WTC11 (cell line): ENCODE data around the gene MFAP3L. TPM values are rescaled to one million over a fixed set of nuclear protein-coding genes. Genes with fewer than 3 reads are reported as not detected.
A peak's percentile ranks its signal among the peaks of the same experiment; 100 is the strongest.

Experiments used
- ATAC-seq: fragments of 200-7000 bp; cut with Tn5 transposase; 2 replicates; pipeline ENCODE4 v1.10.0; 2021; ENCODE audit warnings: mild to moderate bottlenecking, moderate library complexity
- CTCF ChIA-PET: fragments of 300-600 bp; sonication (Branson Sonifier 250); formaldehyde crosslinking; loops from one replicate; lab custom pipeline; 2021; ENCODE audit warnings: antibody characterized with exemption; lab: Charles Lee
- POLR2A ChIA-PET: fragments of 350-600 bp; sonication (Branson Sonifier 250); formaldehyde crosslinking; loops from one replicate; lab custom pipeline; 2021; ENCODE audit warnings: antibody characterized with exemption; lab: Charles Lee
- DNase-seq: peaks from one replicate; pipeline ENCODE4 v3.0.0; 2021; ENCODE audit warnings: low spot score
- H3K27ac Mint-ChIP-seq: 2 replicates; pipeline ENCODE4 v1.8.0; 2021; ENCODE audit warnings: mixed read lengths
- H3K27me3 Mint-ChIP-seq: 2 replicates; pipeline ENCODE4 v1.8.0; 2021; ENCODE audit warnings: low read depth, mild to moderate bottlenecking, moderate library complexity, mixed read lengths
- H3K36me3 Mint-ChIP-seq: 2 replicates; pipeline ENCODE4 v1.8.0; 2021; ENCODE audit warnings: mixed read lengths
- H3K4me1 Mint-ChIP-seq: 2 replicates; pipeline ENCODE4 v1.8.0; 2022; ENCODE audit warnings: mixed read lengths
- H3K4me3 Mint-ChIP-seq: 2 replicates; pipeline ENCODE4 v1.8.0; 2021; ENCODE audit warnings: mild to moderate bottlenecking, moderate library complexity, mixed read lengths
- H3K9me3 Mint-ChIP-seq: 2 replicates; pipeline ENCODE4 v1.8.0; 2021; ENCODE audit warnings: mixed read lengths
- CTCF ChIP-seq: fragments of 200-600 bp; IDR thresholded peaks from 2 replicates; pipeline ENCODE4 v1.8.0; 2022; ENCODE audit warnings: antibody characterized with exemption
- ESRRA ChIP-seq: sonication (generic); formaldehyde crosslinking; IDR thresholded peaks from 2 replicates; pipeline ENCODE4 v1.8.1; 2022; ENCODE audit warnings: mild to moderate bottlenecking, missing genetic modification reagents, borderline replicate concordance
- FOXJ3 ChIP-seq: sonication (generic); formaldehyde crosslinking; IDR thresholded peaks from 2 replicates; pipeline ENCODE4 v1.9.0; 2021; ENCODE audit warnings: missing genetic modification reagents, mild to moderate bottlenecking, borderline replicate concordance
- GTF2I ChIP-seq: fragments of 250-450 bp; sonication (Bioruptor Pico); conservative IDR thresholded peaks from 2 replicates; pipeline ENCODE4 v1.4.0; 2021; ENCODE audit warnings: mild to moderate bottlenecking
- MXD4 ChIP-seq: fragments of 250-450 bp; sonication (Bioruptor Pico); IDR thresholded peaks from 2 replicates; pipeline ENCODE4 v1.8.0; 2021; ENCODE audit warnings: mild to moderate bottlenecking, moderate library complexity, borderline replicate concordance
- PRRX2 ChIP-seq: fragments of 250-450 bp; sonication (Bioruptor Pico); IDR thresholded peaks from 2 replicates; pipeline ENCODE4 v1.8.0; 2021; ENCODE audit warnings: mild to moderate bottlenecking
- TCF7 ChIP-seq: sonication (generic); formaldehyde crosslinking; IDR thresholded peaks from 2 replicates; pipeline ENCODE4 v1.8.0; 2022; ENCODE audit warnings: mild to moderate bottlenecking, low read depth, missing genetic modification reagents, moderate library complexity
- TP53 ChIP-seq: sonication (generic); formaldehyde crosslinking; IDR thresholded peaks from 2 replicates; pipeline ENCODE4 v1.8.1; 2023; ENCODE audit warnings: mild to moderate bottlenecking, missing genetic modification reagents
- ZNF121 ChIP-seq: sonication (generic); formaldehyde crosslinking; IDR thresholded peaks from 2 replicates; pipeline ENCODE4 v1.8.0; 2023; ENCODE audit warnings: missing genetic modification reagents
- ZNF532 ChIP-seq: fragments of 250-450 bp; sonication (Bioruptor Pico); IDR thresholded peaks from 2 replicates; pipeline ENCODE4 v1.9.0; 2021; ENCODE audit warnings: mild to moderate bottlenecking, borderline replicate concordance
- total RNA-seq: library from RNA; stranded (reverse); gene quantifications from 3 replicates; pipeline ENCODE4 v1.2.3, GENCODE V29; 2021
- TF ChIP-seq, protein P1 (sequence below): fragments of 250-450 bp; sonication (Bioruptor Pico); conservative IDR thresholded peaks from 2 replicates; pipeline ENCODE4 v1.9.0; 2021; ENCODE audit warnings: mild to moderate bottlenecking
- TF ChIP-seq, protein P2 (sequence below): sonication (generic); formaldehyde crosslinking; IDR thresholded peaks from 2 replicates; pipeline ENCODE4 v1.8.1; 2023; ENCODE audit warnings: mild to moderate bottlenecking, missing genetic modification reagents
- TF ChIP-seq, protein P3 (sequence below): sonication (generic); formaldehyde crosslinking; IDR thresholded peaks from 2 replicates; pipeline ENCODE4 v1.8.0; 2022; ENCODE audit warnings: mild to moderate bottlenecking, missing genetic modification reagents
- TF ChIP-seq, protein P4 (sequence below): sonication (generic); formaldehyde crosslinking; IDR thresholded peaks from 2 replicates; pipeline ENCODE4 v1.8.1; 2022; ENCODE audit warnings: missing genetic modification reagents, borderline replicate concordance

The MFAP3L gene
- total RNA-seq, 1 experiment from 2014 or later, result 31.3 TPM

DNA sequence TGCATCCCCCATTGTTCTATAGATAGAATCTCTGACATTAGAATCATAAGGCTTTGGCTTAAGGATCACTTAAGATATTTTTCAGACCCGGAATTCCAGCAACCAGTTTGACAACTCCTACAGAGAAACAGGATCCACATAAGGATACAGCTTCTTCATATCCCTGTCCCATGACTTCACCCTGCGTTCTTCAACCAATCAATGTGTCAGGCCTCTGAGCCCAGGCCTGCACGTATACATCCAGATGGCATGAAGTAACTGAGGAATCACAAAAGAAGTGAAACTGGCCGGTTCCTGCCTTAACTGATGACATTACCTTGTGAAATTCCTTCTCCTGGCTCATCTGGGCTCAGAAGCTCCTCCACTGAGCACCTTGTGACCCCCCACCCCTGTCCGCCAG lies 85.1 kb downstream of the MFAP3L start:
- POLR2A ChIA-PET, result interaction anchor here (0.6 to 1.1 kb wide), 2 partner anchors 98 to 132 kb away, joined by 3 to 4 read pairs; no protein-coding TSS in a partner anchor

GRCh38 chr4:169940460-169940859 lies 85.7 kb downstream of the MFAP3L start:
- Mint-ChIP-seq H3K4me1 (peaks cover 51% of the 10 kb centered on the region), H3K4me3 (no peak overlapping the region), H3K36me3 (peaks cover 23% of the 10 kb centered on the region), H3K9me3 (peaks cover 22% of the 10 kb centered on the region), H3K27ac (peak overlapping the region; percentile 93), H3K27me3 (no peaks in the 10 kb centered on the region; the same call in 1 of the 2 replicates)
- TF ChIP-seq FOXJ3 (CRISPR knock-in tag), result no peak
- no peak for TF ChIP-seq GTF2I
- TF ChIP-seq, protein P1, sequence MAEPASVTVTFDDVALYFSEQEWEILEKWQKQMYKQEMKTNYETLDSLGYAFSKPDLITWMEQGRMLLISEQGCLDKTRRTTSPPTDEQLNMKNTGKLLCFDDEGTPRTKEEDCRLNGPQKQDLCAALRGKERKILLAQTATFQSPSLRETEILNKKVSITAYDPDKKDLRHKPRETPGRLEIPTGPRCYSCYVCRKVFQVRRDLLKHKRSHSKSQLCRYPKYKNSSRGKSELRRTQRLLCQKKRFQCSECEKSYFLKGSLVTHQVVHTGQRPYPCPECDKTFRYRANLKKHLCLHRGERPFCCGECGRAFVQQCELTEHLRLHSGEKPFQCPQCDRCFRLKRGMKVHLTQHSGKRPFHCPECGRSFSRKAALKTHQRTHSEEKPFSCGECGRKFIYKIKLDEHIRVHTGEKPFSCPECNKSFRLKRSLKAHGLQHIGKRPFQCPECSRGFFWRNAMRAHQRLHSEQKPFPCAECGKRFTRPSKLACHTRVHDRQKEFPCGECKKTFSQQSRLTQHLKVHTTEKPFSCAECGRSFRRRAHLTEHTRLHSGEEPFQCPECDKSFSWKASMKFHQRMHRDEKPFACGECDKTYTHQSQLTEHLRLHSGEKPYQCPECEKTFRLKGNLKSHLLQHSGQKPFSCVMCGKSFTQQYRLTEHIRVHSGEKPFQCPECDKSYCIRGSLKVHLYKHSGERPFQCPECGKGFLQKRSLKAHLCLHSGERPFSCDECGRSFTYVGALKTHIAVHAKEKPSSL (CRISPR knock-in tag), result no peak
- peak; percentile 31 for TF ChIP-seq CTCF
- ATAC-seq, result peak; percentile 80
- ChIA-PET CTCF (interaction anchor here (0.7 to 1.1 kb wide), 4 partner anchors 10 to 130 kb away, joined by 3 to 5 read pairs (median 4); no protein-coding TSS in a partner anchor), POLR2A (interaction anchor here (0.6 to 1.1 kb wide), 3 partner anchors 11 to 133 kb away, joined by 3 to 4 read pairs (median 3); no protein-coding TSS in a partner anchor)
- peak; percentile 52 for DNase-seq

More for the DNA sequence above, 85.1 kb downstream of the MFAP3L start:
- TF ChIP-seq TCF7, result no peak
- no peak for TF ChIP-seq ZNF121
- no peak for TF ChIP-seq FOXJ3 (CRISPR knock-in tag)
- TF ChIP-seq, protein P2, sequence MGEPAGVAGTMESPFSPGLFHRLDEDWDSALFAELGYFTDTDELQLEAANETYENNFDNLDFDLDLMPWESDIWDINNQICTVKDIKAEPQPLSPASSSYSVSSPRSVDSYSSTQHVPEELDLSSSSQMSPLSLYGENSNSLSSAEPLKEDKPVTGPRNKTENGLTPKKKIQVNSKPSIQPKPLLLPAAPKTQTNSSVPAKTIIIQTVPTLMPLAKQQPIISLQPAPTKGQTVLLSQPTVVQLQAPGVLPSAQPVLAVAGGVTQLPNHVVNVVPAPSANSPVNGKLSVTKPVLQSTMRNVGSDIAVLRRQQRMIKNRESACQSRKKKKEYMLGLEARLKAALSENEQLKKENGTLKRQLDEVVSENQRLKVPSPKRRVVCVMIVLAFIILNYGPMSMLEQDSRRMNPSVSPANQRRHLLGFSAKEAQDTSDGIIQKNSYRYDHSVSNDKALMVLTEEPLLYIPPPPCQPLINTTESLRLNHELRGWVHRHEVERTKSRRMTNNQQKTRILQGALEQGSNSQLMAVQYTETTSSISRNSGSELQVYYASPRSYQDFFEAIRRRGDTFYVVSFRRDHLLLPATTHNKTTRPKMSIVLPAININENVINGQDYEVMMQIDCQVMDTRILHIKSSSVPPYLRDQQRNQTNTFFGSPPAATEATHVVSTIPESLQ (CRISPR knock-in tag), result no peak
- no peak for TF ChIP-seq TP53 (CRISPR knock-in tag)
- no peak for TF ChIP-seq MXD4 (CRISPR knock-in tag)
- no peak for TF ChIP-seq ESRRA
- TF ChIP-seq, protein P3, sequence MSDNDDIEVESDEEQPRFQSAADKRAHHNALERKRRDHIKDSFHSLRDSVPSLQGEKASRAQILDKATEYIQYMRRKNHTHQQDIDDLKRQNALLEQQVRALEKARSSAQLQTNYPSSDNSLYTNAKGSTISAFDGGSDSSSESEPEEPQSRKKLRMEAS, result no peak
- TF ChIP-seq PRRX2 (CRISPR knock-in tag), result no peak
- TF ChIP-seq ZNF532, result no peak
- TF ChIP-seq, protein P4, sequence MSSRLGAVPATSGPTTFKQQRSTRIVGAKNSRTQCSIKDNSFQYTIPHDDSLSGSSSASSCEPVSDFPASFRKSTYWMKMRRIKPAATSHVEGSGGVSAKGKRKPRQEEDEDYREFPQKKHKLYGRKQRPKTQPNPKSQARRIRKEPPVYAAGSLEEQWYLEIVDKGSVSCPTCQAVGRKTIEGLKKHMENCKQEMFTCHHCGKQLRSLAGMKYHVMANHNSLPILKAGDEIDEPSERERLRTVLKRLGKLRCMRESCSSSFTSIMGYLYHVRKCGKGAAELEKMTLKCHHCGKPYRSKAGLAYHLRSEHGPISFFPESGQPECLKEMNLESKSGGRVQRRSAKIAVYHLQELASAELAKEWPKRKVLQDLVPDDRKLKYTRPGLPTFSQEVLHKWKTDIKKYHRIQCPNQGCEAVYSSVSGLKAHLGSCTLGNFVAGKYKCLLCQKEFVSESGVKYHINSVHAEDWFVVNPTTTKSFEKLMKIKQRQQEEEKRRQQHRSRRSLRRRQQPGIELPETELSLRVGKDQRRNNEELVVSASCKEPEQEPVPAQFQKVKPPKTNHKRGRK (CRISPR knock-in tag), result no peak
- CTCF ChIA-PET, result interaction anchor here (0.7 to 1.1 kb wide), 4 partner anchors 9 to 131 kb away, joined by 3 to 5 read pairs (median 4); no protein-coding TSS in a partner anchor
- Mint-ChIP-seq H3K36me3 (peaks cover 23% of the 10 kb centered on the region), H3K27ac (peak overlapping the region; percentile 93), H3K4me1 (peaks cover 57% of the 10 kb centered on the region), H3K27me3 (no peaks in the 10 kb centered on the region; the same call in 1 of the 2 replicates), H3K9me3 (peaks cover 22% of the 10 kb centered on the region), H3K4me3 (no peak overlapping the region)
- ATAC-seq (no peak), DNase-seq (no peak)
